NCI-H2107 (cell line): ENCODE data around the gene BBS9.
A peak's percentile ranks its signal among the peaks of the same experiment; 100 is the strongest.

ENCODE experiments used
- DNase-seq: peaks from one replicate; lab custom pipeline; 2025; lab: John Stamatoyannopoulos, UW

BBS9 gene

GRCh38 chr7:33127085-33127484 lies 2.3 kb upstream of the BBS9 start:
- no peak for DNase-seq

GRCh38 chr7:33128631-33128989 lies 754 bp upstream of the BBS9 start:
- no peak for DNase-seq

- no peak for DNase-seq
Observed at GRCh38 chr7:33129806-33130153, 416 bp downstream of the BBS9 start.

GRCh38 chr7:33130184-33130583 lies 820 bp downstream of the BBS9 start:
- DNase-seq, result no peak

GRCh38 chr7:33137103-33137502 lies 7.7 kb downstream of the BBS9 start:
- no peak for DNase-seq

GRCh38 chr7:33142585-33142984 lies 13.2 kb downstream of the BBS9 start:
- DNase-seq, result no peak

- no peak for DNase-seq
Observed at GRCh38 chr7:33143996-33144718, 14.8 kb downstream of the BBS9 start.

- no peak for DNase-seq
Observed at GRCh38 chr7:33145156-33145555, 15.8 kb downstream of the BBS9 start.

GRCh38 chr7:33152087-33152486 lies 22.7 kb downstream of the BBS9 start:
- DNase-seq, result no peak

GRCh38 chr7:33155811-33156210 lies 26.4 kb downstream of the BBS9 start:
- DNase-seq, result no peak

GRCh38 chr7:33156441-33156840 lies 27.1 kb downstream of the BBS9 start:
- DNase-seq, result no peak

GRCh38 chr7:33157311-33157710 lies 27.9 kb downstream of the BBS9 start:
- no peak for DNase-seq

- no peak for DNase-seq
Observed at GRCh38 chr7:33157781-33158180, 28.4 kb downstream of the BBS9 start.

- DNase-seq, result no peak
Observed at GRCh38 chr7:33177876-33178275, 48.5 kb downstream of the BBS9 start.

- DNase-seq, result no peak
Observed at GRCh38 chr7:33179519-33179918, 50.2 kb downstream of the BBS9 start.

- no peak for DNase-seq
Observed at GRCh38 chr7:33183504-33183903, 54.1 kb downstream of the BBS9 start.

- DNase-seq, result no peak
Observed at GRCh38 chr7:33184828-33185227, 55.5 kb downstream of the BBS9 start.

- peak; percentile 8 for DNase-seq
Observed at GRCh38 chr7:33185786-33186185, 56.4 kb downstream of the BBS9 start.

GRCh38 chr7:33186192-33186591 lies 56.8 kb downstream of the BBS9 start:
- DNase-seq, result no peak

GRCh38 chr7:33190688-33191304 lies 61.4 kb downstream of the BBS9 start:
- DNase-seq, result no peak

- DNase-seq, result no peak
Observed at GRCh38 chr7:33191340-33191739, 62.0 kb downstream of the BBS9 start.

- DNase-seq, result no peak
Observed at GRCh38 chr7:33192695-33193291, 63.4 kb downstream of the BBS9 start.

GRCh38 chr7:33193308-33193864 lies 64.0 kb downstream of the BBS9 start:
- DNase-seq, result no peak
